H4 (cell line): ENCODE results near the gene ABCC10. TPM values are rescaled to one million over a fixed set of nuclear protein-coding genes. Genes with fewer than 3 reads are reported as not detected.
"Not testable (repeated sequence)": the region's sequence is repeated elsewhere in the genome, so short reads cannot be mapped to it uniquely, and the experiment has no call there.

ENCODE experiments used
- DNase-seq: peaks from one replicate; pipeline ENCODE4 v3.0.0-alpha.2; 2015; ENCODE audit warnings: low spot score
- total RNA-seq: library from RNA; depleted of rRNA; stranded (reverse); fragments of >200 nt; shearing (Covaris generic); gene quantifications from 2 replicates; pipeline ENCODE4 v1.2.3, GENCODE V29; 2014

ABCC10 gene
- total RNA-seq, 1 experiment from 2014 or later: 11.7 TPM

GRCh38 chr6:43407296-43407695 is 20.0 kb upstream of the ABCC10 start:
- DNase-seq: no peak

DNA sequence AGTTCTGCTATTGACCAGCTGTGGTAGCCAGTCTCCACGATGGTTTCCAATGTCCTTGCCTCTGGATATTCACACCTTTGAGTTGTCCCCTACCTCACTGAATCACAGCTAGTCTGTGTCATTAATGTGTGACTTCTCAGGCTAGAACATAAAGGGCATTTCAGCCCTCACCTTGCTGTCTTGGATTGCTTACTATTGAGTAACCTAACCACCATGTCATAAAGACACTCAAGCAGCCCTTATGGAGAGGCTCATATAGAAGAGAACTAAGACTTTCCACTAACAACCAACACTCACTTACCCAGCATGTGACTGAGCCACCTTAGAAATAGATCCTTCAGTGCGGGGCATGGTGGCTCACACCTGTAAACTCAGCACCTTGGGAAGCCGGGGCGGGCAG is 19.1 kb upstream of the ABCC10 start:
- DNase-seq: no peak

- not testable (repeated sequence) for DNase-seq
These were observed 16.6 kb upstream of the ABCC10 start for GRCh38 chr6:43410776-43411175.

DNA sequence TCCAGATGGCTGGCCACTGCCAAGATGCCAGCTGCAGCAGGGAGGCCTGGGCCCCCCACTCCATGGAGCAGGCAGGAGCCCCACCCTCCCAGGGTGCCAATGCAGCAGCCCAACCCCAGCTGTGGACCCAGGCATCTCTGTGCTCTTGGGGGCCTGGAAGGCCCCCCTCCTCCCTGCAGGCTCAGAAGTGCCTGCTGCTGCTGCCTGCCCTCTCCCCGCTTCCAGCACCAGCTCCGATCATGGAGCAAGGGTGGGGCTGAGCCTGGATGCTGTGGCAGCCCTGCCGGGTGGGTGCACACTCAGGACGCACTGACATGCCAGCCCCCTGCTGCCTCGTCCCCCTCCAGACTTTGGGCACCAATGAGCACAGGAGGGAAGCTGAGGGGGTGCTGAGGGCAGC is 14.8 kb upstream of the ABCC10 start:
- no peak for DNase-seq

- no peak for DNase-seq
These were observed 14.3 kb upstream of the ABCC10 start for GRCh38 chr6:43413002-43413401.

DNA sequence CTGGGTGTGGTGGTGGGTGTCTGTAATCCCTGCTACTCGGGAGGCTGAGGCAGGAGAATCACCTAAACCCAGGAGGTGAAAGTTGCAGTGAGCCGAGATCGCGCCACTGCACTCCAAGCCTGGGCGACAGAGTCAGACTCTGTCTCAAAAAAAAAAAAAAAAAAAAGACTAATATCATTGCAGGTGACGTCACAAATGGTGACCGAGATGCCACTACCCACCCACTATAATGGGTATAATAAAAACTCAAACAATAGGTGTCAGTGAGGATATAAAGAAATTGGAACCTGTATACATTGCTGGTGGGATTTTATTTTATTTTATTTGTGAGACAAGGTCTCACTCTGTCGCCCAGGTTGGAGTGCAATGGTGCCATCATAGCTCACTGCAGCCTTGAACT is 12.1 kb upstream of the ABCC10 start:
- not testable (repeated sequence) for DNase-seq

- no peak for DNase-seq
These were observed 10.4 kb upstream of the ABCC10 start for GRCh38 chr6:43416935-43417334.

DNA sequence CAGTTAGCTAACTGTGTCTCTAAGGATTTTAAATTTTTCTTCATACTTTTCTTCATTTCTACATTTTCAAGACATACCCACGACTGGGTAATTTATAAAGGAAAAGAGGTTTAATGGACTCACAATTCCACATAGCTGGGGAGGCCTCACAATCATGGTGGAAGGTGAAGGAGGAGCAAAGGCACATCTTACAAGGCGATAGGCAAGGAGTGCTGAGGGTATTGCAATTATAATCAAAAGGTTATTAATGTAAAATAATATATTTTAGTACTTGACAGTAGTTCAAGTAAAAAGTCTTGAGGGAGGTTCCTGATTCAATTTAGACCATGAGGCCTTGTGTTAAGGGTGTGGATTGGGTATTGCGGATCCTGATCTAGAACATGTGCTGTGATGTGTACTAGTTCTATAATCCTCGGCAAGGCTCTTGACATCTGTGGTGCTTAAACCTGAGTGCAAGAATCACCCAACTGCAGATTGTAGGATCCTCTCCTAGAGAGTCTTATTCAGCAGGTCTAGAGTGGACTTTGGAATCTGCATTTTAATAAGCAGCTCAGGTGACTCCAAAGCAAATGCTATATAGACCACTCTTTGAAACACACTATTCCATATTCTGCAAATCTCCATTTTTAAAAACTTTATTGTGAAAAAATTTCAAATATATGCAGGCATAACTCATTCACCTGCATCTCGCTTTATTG is 7.2 kb upstream of the ABCC10 start:
- no peak for DNase-seq

GRCh38 chr6:43421831-43422230 is 5.5 kb upstream of the ABCC10 start:
- no peak for DNase-seq

DNA sequence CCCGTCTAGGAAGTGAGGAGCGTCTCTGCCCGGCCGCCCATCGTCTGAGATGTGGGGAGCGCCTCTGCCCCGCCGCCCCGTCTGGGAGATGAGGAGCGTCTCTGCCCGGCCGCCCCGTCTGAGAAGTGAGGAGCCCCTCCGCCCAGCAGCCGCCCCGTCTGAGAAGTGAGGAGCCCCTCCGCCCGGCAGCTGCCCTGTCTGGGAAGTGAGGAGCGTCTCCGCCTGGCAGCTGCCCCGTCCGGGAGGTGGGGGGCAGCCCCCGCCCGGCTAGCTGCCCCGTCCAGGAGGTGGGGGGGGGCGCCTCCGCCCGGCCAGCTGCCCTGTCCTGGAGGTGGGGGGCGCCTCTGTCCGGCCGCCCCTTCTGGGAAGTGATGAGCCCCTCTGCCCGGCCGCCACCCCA is 2.3 kb upstream of the ABCC10 start:
- DNase-seq: not testable (repeated sequence)

DNA sequence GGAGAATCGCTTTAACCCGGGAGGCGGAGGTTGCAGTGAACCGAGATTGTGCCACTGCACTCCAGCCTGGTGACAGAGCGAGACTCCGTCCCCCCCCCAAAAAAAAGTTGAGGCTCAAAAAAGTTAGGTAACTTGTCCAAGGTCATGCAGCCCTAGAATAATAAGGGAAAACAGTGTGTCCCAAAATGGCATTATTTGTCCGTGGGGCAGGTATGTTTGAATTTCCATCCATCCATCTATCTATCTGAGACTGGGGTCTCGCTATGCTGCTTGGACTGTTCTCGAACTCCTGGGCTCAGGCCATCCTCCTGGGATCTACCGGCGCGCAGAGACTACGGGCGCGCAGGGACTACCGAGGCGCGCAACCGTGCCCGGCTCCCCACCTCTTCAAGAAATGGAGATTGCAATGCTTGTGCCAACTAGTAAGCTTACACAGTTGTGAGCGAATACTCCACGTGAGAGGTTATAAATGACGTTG is 374 bp upstream of the ABCC10 start:
- DNase-seq: no peak

DNA sequence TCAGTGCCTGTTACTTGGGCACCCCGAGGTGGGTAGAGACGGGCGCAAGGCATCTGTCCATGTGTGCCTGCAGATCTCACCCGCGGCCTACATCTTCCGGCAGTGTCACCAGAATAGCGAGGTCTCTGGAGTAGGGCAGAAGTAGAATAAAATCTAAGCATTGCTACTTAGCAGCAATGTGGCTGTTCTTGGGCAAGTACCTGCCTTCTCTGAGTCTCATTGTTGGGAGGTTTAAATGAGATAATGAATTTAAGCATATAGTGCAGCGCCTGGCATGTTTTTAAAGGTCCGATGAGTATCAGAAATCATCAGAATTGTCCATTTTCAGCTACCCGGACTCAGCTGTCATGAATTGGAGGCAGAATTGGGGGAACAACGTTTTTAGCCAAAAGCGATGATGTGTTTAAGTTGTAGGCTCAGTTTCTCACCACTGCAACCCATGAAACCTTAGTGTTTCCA is 800 bp downstream of the ABCC10 start:
- DNase-seq: no peak

GRCh38 chr6:43428874-43429273 is 1.5 kb downstream of the ABCC10 start:
- DNase-seq: no peak

- no peak for DNase-seq
These were observed 4.9 kb downstream of the ABCC10 start for GRCh38 chr6:43432009-43432945.

GRCh38 chr6:43433148-43433547 is 5.8 kb downstream of the ABCC10 start:
- no peak for DNase-seq

GRCh38 chr6:43434001-43434840 is 6.9 kb downstream of the ABCC10 start:
- no peak for DNase-seq

DNA sequence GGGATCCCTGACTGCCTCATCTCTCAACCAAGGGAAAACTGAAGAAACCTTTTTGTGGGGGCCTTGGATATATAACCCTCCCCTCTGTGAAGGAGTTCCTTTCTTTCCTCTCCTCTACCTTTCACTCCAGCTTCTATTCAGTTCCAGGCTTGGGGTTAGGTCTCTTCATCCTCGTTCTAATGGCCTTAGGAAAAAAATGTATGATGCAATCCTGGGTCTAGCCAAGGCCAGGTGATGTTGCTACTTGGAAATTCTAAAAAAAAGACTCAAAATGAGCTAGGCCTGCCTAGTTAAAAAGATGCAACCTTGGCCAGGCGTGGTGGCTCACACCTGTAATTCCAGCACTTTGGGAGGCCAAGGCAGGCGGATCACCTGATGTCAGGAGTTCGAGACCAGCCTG is 7.6 kb downstream of the ABCC10 start:
- no peak for DNase-seq

- DNase-seq: no peak
These were observed 8.5 kb downstream of the ABCC10 start for GRCh38 chr6:43435682-43436437.

- peak; percentile 85 for DNase-seq
These were observed 9.4 kb downstream of the ABCC10 start for GRCh38 chr6:43436577-43437282.

- no peak for DNase-seq
These were observed 10.4 kb downstream of the ABCC10 start for GRCh38 chr6:43437700-43438099.
